ENCODE results near the gene SH2D3A.

DNA sequence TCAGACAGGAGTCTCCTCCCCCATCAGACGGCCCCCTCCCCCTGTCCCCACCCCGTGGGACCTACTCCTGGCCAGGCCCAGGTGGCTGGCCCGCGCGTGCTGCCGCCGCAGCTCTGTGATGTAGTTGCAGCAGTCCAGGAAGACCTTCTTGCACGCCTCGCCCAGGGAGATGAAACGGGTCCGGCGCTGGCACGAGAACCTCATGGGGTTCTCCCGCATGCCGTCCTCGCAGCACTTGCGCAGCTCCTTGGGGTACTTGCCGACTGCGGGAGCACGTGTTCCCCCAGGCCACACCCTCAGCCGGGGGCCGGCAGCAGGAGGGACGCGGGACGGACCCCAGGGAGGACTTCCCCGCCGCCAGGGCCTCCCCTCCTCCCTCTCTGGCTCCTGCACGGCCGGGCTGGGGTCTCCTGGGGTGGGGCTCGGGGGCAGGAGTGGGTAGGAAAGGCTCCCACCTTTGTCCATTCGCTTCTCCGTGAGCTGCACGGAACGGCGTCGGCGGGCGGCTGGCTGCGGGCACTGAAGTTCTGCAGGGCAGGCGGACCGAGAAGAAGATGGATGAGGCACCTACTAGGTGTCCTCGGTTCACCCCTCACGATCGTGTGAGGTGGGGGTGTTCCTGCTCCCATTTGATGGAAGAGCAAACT lies 60.1 kb downstream of the SH2D3A start:
- TF ChIP-seq, protein P1, sequence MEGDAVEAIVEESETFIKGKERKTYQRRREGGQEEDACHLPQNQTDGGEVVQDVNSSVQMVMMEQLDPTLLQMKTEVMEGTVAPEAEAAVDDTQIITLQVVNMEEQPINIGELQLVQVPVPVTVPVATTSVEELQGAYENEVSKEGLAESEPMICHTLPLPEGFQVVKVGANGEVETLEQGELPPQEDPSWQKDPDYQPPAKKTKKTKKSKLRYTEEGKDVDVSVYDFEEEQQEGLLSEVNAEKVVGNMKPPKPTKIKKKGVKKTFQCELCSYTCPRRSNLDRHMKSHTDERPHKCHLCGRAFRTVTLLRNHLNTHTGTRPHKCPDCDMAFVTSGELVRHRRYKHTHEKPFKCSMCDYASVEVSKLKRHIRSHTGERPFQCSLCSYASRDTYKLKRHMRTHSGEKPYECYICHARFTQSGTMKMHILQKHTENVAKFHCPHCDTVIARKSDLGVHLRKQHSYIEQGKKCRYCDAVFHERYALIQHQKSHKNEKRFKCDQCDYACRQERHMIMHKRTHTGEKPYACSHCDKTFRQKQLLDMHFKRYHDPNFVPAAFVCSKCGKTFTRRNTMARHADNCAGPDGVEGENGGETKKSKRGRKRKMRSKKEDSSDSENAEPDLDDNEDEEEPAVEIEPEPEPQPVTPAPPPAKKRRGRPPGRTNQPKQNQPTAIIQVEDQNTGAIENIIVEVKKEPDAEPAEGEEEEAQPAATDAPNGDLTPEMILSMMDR (conservative IDR thresholded peaks at IDR 0.05), result no peak
- no peak for TF ChIP-seq EZH2 (IDR thresholded peaks at IDR 0.05; ENCODE audit: low read depth)

All from PC-9 (cell line).